Measurements from ENCODE around the gene TBRG1. TPM values are rescaled to one million over a fixed set of nuclear protein-coding genes. Genes with fewer than 3 reads are reported as not detected.
A peak's percentile ranks its signal among the peaks of the same experiment; 100 is the strongest.

TBRG1 gene, protein sequence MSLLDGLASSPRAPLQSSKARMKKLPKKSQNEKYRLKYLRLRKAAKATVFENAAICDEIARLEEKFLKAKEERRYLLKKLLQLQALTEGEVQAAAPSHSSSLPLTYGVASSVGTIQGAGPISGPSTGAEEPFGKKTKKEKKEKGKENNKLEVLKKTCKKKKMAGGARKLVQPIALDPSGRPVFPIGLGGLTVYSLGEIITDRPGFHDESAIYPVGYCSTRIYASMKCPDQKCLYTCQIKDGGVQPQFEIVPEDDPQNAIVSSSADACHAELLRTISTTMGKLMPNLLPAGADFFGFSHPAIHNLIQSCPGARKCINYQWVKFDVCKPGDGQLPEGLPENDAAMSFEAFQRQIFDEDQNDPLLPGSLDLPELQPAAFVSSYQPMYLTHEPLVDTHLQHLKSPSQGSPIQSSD
- 10 to 100 TPM; 73.8 to 76.6 TPM for total RNA-seq
- 10 to 100 TPM; 34.9 to 37.7 (median 35.8) TPM for polyA plus RNA-seq
- 92.2 to 171 (median 116) reads per million in 6 experiments for total RNA-seq

DNA sequence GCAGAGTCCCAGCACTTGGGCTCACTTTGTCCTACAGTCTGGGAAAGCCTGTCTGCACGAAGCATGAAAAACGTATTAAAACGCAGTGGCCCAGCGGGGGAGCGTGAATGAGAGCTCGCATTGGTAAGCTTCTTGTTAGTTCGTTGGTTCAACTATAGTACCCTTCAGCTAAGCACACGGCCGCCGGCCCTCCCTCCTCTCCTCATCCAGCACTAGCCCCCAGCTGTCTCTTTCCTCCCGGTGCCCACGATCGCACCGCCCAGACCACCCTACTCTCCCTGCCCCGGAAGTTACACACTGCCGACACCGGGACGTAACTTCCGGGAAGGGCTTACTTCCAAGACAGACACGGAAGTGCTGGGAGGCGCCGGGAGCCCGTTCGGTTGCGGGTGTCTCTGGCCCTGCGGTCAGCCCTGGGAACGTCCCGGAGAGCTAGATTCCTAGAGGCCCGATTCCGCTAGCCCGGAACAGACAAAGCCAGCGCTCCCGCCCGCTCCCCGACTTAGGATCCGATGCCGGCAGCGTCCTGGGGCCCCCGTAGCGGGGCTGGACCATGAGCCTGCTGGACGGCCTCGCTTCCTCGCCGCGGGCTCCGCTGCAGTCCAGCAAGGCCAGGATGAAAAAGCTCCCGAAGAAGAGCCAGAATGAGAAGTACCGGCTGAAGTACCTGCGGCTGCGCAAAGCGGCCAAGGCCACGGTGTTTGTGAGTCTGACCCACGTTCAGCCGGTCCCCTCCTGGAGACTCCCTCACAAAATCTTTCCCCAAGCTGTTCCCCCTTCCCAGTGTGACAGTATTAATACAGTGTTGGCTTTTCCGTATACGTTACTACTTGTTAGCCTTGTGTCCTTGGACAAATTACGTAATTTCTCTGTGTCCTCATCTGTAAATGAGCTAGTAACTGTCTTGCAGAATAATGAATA is at the start of gene TBRG1:
Gene TBRG1, plus strand, starts transcription at position 334 of the 921 bp plus-strand sequence. Its CDS starts 220 bp downstream, at position 554.
- DNase-seq = peak; percentile 68 to 93 (median 81)
- Mint-ChIP-seq H3K36me3 (peaks cover 0 to 31% (median 6%) of the 10 kb centered on the region in 3 donors), H3K27ac (peak within 1 kb of the TSS; percentile 95 to 99 (median 98)), H3K4me3 (peak within 1 kb of the TSS; percentile 87 to 99 (median 96)), H3K9me3 (no peaks in the 10 kb centered on the region), H3K4me1 (peaks cover 18 to 45% (median 37%) of the 10 kb centered on the region in 4 donors), H3K27me3 (peaks cover 0 to 12% (median 8%) of the 10 kb centered on the region in 5 donors)
- POLR2A ChIA-PET = interaction anchor here (0.6 to 2.2 kb wide), 14 partner anchors 10 to 1675 kb away, joined by 3 to 12 read pairs (median 4); partner anchors contain the start of genes MSANTD2, SIAE, SPA17 and STT3A
- ATAC-seq = peak; percentile 97

DNA sequence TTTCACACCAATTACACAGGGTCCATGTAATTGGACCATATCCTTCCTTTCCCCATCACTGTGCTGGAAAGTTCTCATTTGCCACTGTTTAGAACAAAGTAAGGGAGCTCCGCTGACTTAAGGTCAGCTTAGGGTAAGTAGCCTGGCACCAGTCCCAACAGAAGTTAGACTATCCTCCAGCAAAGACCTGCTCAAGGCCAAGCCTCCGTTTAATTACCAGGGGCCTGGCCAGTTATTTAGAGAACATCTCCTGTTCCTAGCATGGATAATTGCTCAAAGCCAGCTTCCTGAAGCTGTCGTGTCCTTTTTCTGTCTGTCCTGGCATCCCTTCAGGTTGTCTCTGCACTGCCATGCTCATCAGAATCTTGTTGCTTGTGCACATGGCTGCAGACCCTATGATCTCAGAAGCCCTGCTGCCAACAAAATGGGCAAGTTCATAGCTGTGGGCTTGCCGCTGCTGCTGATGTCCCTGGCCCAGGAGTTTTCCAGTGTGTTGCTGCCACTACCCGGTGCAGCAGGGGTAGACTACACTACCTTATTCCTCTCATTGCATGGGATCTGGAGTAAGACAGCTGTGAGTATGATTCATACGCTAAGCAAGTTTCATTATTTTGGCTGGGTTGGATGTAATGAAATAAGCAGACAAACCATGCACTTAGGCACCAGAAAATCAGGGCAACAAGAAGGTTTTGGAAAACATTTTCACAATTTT is 44.8 kb upstream of the TBRG1 start:
- POLR2A ChIA-PET = no interaction called here
- H3K9me3 Mint-ChIP-seq = no peaks in the 10 kb centered on the region
- DNase-seq (no peak), ATAC-seq (no peak)
- no peaks in the 10 kb centered on the region for H3K4me1 Mint-ChIP-seq
- no peak overlapping the region for H3K27ac Mint-ChIP-seq
- peaks cover 0 to 28% (median 4%) of the 10 kb centered on the region in 5 donors for H3K27me3 Mint-ChIP-seq
- H3K36me3 Mint-ChIP-seq = no peaks in the 10 kb centered on the region
- no peak overlapping the region for H3K4me3 Mint-ChIP-seq

DNA sequence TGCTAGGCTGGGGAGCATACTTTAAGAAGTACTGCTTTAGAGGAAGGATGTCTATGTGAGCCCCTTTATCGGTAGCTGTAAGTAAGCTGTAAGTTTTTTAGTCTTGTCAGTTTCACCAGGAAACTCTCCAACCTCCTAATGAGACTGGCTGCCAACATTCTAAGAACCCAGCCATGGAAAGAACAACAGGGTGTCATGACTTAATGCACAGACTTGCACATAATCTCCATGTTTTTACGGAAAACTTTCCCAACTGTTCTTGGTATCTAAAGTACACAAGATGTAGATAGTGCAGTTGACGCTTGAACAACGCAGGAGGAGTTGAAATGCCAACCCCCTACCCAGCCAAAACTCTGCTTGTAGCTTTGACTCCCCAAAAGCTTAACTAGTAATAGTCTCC is 43.9 kb upstream of the TBRG1 start:
- Mint-ChIP-seq H3K27me3 (peaks cover 0 to 21% (median 4%) of the 10 kb centered on the region in 5 donors), H3K4me1 (no peaks in the 10 kb centered on the region), H3K9me3 (no peaks in the 10 kb centered on the region), H3K4me3 (no peak overlapping the region), H3K27ac (no peak overlapping the region), H3K36me3 (no peaks in the 10 kb centered on the region)
- no peak for DNase-seq
- no peak for ATAC-seq
- POLR2A ChIA-PET = no interaction called here

- Mint-ChIP-seq H3K27ac (no peak overlapping the region), H3K4me1 (no peaks in the 10 kb centered on the region), H3K36me3 (no peaks in the 10 kb centered on the region), H3K4me3 (no peak overlapping the region), H3K9me3 (no peaks in the 10 kb centered on the region), H3K27me3 (peaks cover 4 to 10% (median 6%) of the 10 kb centered on the region in 5 donors)
- no peak for DNase-seq
- ATAC-seq = no peak
- POLR2A ChIA-PET = no interaction called here
Observed at GRCh38 chr11:124581817-124582216, 40.8 kb upstream of the TBRG1 start.

GRCh38 chr11:124582565-124582964 is 40.1 kb upstream of the TBRG1 start:
- Mint-ChIP-seq H3K36me3 (no peaks in the 10 kb centered on the region), H3K4me3 (no peak overlapping the region), H3K9me3 (no peaks in the 10 kb centered on the region), H3K27me3 (peaks cover 5 to 17% (median 10%) of the 10 kb centered on the region in 5 donors), H3K27ac (no peak overlapping the region), H3K4me1 (no peaks in the 10 kb centered on the region)
- ATAC-seq (no peak), DNase-seq (no peak)
- POLR2A ChIA-PET = no interaction called here

DNA sequence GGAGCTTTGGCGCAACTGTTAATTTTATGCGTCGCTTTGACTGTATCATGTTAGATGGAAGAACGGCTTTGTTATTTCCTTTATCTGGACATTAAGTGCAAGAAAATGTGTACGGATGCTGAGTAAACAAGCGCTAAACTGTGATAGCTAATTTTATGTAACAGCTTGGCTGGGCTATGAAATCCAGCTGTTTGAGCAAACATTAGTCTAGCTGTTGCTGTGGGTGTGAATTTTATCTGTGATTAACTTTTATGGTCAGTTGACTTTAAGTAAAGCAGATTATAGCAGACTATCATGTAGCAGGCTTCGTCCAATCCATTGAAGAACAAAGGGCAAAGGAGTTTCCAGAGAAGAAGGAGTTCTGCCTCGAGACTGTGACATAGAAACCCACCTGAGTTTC is 38.9 kb upstream of the TBRG1 start:
- H3K27ac Mint-ChIP-seq = no peak overlapping the region
- DNase-seq (no peak), ATAC-seq (no peak)
- H3K9me3 Mint-ChIP-seq = no peaks in the 10 kb centered on the region
- H3K27me3 Mint-ChIP-seq = peaks cover 12 to 28% (median 17%) of the 10 kb centered on the region in 5 donors
- H3K36me3 Mint-ChIP-seq = no peaks in the 10 kb centered on the region
- POLR2A ChIA-PET = interaction anchor here (0.6 kb wide), 1 partner anchor 270 kb away, joined by 3 read pairs; no protein-coding TSS in a partner anchor
- H3K4me3 Mint-ChIP-seq = no peak overlapping the region
- H3K4me1 Mint-ChIP-seq = no peaks in the 10 kb centered on the region

GRCh38 chr11:124584681-124585372 is 37.8 kb upstream of the TBRG1 start:
- no peak overlapping the region for H3K4me3 Mint-ChIP-seq
- no peaks in the 10 kb centered on the region for H3K36me3 Mint-ChIP-seq
- no peaks in the 10 kb centered on the region for H3K4me1 Mint-ChIP-seq
- no peak for ATAC-seq
- POLR2A ChIA-PET = no interaction called here
- DNase-seq = no peak
- H3K9me3 Mint-ChIP-seq = no peaks in the 10 kb centered on the region
- no peak overlapping the region for H3K27ac Mint-ChIP-seq
- peaks cover 11 to 34% (median 17%) of the 10 kb centered on the region in 5 donors for H3K27me3 Mint-ChIP-seq

- no peaks in the 10 kb centered on the region for H3K36me3 Mint-ChIP-seq
- no peaks in the 10 kb centered on the region for H3K9me3 Mint-ChIP-seq
- no peak for ATAC-seq
- no peaks in the 10 kb centered on the region for H3K4me1 Mint-ChIP-seq
- POLR2A ChIA-PET = no interaction called here
- H3K27me3 Mint-ChIP-seq = peaks cover 12 to 34% (median 16%) of the 10 kb centered on the region in 5 donors
- no peak overlapping the region for H3K4me3 Mint-ChIP-seq
- DNase-seq = peak in 8 of 10 donors; percentile 3 to 39 (median 22)
- peak overlapping the region in 1 of 10 donors; percentile 16 for H3K27ac Mint-ChIP-seq
Observed at GRCh38 chr11:124586238-124586860, 36.3 kb upstream of the TBRG1 start.

- H3K27ac Mint-ChIP-seq = no peak overlapping the region
- DNase-seq (no peak), ATAC-seq (no peak)
- POLR2A ChIA-PET = no interaction called here
- no peaks in the 10 kb centered on the region for H3K9me3 Mint-ChIP-seq
- no peak overlapping the region for H3K4me3 Mint-ChIP-seq
- no peaks in the 10 kb centered on the region for H3K4me1 Mint-ChIP-seq
- H3K36me3 Mint-ChIP-seq = no peaks in the 10 kb centered on the region
- H3K27me3 Mint-ChIP-seq = peaks cover 13 to 44% (median 19%) of the 10 kb centered on the region in 5 donors
Observed at GRCh38 chr11:124591430-124591829, 31.2 kb upstream of the TBRG1 start.

DNA sequence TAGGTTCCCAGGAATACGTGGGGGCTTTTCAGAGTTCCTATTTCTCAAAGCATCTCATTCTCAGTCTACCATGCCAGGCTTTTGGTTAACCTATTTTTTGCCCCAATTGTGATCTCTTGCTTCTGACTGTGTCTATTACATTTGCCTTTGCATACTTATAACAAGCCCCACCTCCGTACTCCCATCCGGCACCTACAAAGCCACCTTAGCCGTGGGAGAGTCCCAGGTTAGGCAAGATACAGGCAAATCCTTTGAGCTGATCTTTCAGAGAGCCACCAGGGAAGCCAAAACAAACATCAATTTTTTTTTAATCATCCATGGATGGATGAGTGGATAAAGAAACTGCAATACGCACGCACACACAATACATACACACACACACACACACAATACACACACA is 30.0 kb upstream of the TBRG1 start:
- ATAC-seq (no peak), DNase-seq (no peak)
- POLR2A ChIA-PET = no interaction called here
- no peak overlapping the region for H3K4me3 Mint-ChIP-seq
- H3K36me3 Mint-ChIP-seq = no peaks in the 10 kb centered on the region
- H3K9me3 Mint-ChIP-seq = no peaks in the 10 kb centered on the region
- no peaks in the 10 kb centered on the region for H3K4me1 Mint-ChIP-seq
- no peak overlapping the region for H3K27ac Mint-ChIP-seq
- peaks cover 11 to 42% (median 18%) of the 10 kb centered on the region in 5 donors for H3K27me3 Mint-ChIP-seq

- no peak overlapping the region for H3K4me3 Mint-ChIP-seq
- no peak overlapping the region for H3K27ac Mint-ChIP-seq
- no peak for DNase-seq
- H3K27me3 Mint-ChIP-seq = peaks cover 5 to 38% (median 28%) of the 10 kb centered on the region in 5 donors
- H3K4me1 Mint-ChIP-seq = no peaks in the 10 kb centered on the region
- no peaks in the 10 kb centered on the region for H3K36me3 Mint-ChIP-seq
- H3K9me3 Mint-ChIP-seq = no peaks in the 10 kb centered on the region
- POLR2A ChIA-PET = no interaction called here
- ATAC-seq = no peak
Observed at GRCh38 chr11:124595302-124595701, 27.4 kb upstream of the TBRG1 start.

Data from naive thymus-derived CD8-positive, alpha-beta T cell (primary cell).